Right renal cortex interstitium (tissue), 3 donors: ENCODE measurements around the gene PXDC1. TPM values are rescaled to one million over a fixed set of nuclear protein-coding genes. Genes with fewer than 3 reads are reported as not detected.
"Not testable (repeated sequence)": the region's sequence is repeated elsewhere in the genome, so short reads cannot be mapped to it uniquely, and the experiment has no call there.

ENCODE experiments used
- DNase-seq, 3 donors: peaks; one replicate each; pipeline ENCODE4 v3.0.0-alpha.2; 2013; ENCODE audit warnings: low read depth in 3 of 3, low spot score in 2 of 3
- polyA plus RNA-seq, 3 donors: library from polyadenylated mRNA; unstranded; fragments of 120-200 nt; gene quantifications; one replicate each; pipeline ENCODE4 v1.2.1, GENCODE V29; 2013; ENCODE audit not compliant: insufficient read length in 3 of 3

PXDC1 gene
- polyA plus RNA-seq, 3 donors: 17.5 to 20.4 (median 19.3) TPM

DNA sequence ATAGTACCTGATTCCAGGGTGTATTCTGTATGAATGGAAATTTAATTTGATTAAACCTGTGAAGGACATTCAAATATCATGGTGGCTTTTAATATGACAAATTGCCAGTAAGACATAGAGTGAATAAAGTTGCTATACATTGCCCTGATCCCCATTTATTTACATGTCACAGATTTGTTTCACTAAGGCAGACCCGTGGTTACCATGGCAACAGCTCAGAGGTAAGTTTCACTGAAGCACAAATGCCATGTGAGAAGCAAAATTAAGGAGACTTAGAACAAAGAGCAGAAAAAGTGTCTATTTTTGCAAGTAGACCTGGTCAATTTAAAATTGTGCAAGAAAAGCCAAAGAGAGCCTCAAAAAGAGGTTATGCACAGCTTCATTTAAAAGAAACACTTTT is 63.7 kb downstream of the PXDC1 start:
- DNase-seq: no peak

DNA sequence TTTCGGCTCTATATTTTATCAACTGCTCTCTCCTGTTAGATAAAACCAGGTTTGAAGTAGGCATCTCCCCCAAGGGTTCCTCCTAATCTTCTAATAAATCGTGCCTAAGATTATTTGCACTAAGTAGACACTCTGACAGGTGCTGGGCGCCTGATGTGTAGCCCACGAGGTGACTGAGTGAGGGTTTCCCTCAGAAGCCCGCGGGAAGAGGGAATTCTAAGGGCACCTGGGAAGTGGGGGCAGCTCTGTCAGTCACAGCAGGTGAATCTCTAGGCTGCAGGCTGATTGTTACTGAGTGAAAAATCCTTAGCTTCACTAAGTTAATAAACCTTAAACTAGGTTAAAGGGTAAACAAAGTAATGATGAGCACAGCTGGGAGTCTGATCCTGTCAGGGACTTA is 68.2 kb downstream of the PXDC1 start:
- no peak for DNase-seq

DNA sequence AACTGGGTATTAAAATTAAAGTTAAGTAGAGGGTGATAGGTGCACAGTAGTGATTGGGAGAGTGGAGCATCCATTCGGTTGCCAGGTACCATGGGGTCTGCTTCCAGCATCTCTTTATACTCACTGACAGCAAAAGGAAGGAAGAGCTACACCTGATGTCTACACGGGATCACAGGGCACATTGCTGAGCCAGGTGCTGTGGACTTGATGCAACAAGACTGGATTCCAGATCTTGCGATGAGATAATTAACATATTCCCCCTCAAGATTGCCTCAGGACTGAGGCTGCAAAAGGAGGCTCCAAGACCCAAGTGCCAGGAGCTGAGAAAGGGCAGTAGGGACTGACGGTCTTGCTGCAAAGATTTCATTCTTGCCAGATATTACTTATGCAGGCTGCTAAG is 72.6 kb downstream of the PXDC1 start:
- DNase-seq: no peak

DNA sequence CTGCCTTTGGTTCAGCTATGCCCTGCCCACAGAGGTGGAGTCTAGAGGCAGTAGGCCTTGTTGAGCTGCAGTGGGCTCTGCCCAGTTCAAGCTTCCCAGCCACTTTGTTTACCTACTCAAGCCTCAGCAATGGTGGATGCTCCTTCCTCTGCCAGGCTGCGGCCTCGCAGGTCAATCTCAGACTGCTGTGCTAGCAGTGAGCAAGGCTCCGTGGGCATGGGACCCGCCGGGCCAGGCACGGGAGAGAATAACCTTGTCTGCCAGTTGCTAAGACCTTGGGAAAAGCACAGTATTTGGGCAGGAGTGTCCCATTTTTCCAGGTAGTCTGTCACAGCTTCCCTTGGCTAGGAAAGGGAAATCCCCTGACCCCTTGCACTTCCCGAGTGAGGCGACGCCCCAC is 73.8 kb downstream of the PXDC1 start:
- DNase-seq: not testable (repeated sequence)

DNA sequence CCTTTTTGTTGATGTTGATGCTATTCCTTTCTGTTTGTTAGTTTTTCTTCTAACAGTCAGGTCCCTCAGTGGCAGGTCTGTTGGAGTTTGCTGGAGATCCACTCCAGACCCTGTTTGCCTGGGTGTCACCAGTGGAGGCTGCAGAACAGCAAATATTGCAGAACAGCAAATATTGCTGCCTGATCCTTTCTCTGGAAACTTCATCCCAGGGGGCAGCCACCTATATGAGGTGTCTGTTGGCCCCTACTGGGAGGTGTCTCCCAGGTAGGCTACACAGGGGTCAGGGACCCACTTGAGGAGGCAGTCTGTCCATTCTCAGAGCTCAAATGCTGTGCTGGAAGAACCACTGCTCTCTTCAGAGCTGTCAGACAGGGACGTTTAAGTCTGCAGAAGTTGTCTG is 74.2 kb downstream of the PXDC1 start:
- DNase-seq: not testable (repeated sequence)

Other genes with a start within 250 kb of the PXDC1 start
- gene FAM50B, start 97.7 kb upstream of the PXDC1 start, polyA plus RNA-seq: 10 to 100 TPM; 11.0 to 12.9 (median 12.4) TPM